NCI-H1105 treated with DMSO at 0.1 percent for 48 hours (cell line): ENCODE measurements around the gene XYLT1.
A peak's percentile ranks its signal among the peaks of the same experiment; 100 is the strongest.

ENCODE experiments used
- DNase-seq: peaks from one replicate; lab custom pipeline; 2025; lab: John Stamatoyannopoulos, UW

XYLT1 gene

DNA sequence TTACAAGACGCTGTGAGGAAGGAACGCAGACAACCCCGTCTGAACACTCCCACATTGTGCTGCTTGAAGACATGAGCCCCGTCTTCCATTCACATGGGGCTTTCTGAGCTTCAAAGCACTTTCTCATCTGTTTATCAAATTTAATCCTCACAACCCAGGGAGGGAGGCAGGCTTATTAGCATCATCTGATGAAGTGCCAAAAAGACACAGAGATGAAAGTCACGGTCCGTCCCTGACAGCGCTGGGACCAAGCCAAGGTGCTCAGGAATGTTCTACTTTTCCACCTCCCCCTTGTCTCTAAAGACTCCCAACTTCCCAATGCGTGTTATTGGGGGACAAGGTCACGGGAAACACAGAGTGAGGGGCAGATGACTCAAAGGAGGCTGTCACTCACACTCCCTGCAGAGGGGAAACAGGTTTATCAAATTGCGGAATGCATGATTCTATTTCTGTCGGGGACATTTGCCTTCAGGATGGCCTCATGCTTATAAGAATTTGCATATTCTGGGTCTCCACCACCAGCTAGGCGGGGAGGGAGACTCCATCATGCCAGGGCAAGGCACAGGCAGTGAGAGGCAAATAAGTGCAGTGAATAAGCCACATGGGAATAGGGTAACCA lies 10.7 kb downstream of the XYLT1 start:
- no peak for DNase-seq

DNA sequence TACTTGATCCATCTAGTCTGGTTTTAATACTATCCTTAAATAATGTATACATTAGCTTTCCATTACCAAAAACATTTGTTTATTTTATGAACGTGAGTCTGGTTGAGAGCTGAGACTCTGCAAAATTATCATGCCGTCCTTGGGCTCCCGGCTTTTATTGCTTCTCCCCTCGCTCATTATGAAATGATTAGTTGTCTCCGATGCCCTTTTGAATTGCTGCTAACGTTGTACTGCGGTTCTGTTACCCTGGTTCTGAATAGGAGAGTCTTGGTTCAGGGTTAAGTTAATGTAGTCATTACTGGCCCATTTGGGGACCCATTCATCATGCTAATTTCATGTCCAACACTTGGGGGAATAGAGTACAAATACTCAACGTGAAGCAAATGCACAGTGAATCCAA lies 12.8 kb downstream of the XYLT1 start:
- no peak for DNase-seq

DNA sequence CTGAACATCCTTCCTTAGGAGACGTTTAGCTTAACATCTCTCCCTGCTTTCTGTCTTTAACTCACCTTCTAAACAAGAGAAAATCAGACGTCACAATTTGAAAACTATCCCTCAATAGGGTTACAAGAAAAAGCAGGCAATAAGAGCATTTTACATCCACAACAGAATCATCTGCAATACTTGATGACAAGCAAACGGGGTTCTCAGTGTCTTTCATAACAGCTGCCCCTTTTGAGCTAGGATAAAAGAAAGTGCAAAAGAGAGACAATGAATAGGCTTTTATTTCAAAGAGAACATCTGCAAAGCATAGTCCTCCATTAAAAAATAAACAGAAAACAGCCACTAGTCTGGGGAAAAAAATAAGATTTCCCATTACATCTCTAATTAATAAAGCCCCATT lies 13.2 kb downstream of the XYLT1 start:
- no peak for DNase-seq

- DNase-seq = peak; percentile 3
Measured at GRCh38 chr16:17454162-17454730, 16.5 kb downstream of the XYLT1 start.

- peak; percentile 58 for DNase-seq
Measured at GRCh38 chr16:17453364-17454038, 17.3 kb downstream of the XYLT1 start.

DNA sequence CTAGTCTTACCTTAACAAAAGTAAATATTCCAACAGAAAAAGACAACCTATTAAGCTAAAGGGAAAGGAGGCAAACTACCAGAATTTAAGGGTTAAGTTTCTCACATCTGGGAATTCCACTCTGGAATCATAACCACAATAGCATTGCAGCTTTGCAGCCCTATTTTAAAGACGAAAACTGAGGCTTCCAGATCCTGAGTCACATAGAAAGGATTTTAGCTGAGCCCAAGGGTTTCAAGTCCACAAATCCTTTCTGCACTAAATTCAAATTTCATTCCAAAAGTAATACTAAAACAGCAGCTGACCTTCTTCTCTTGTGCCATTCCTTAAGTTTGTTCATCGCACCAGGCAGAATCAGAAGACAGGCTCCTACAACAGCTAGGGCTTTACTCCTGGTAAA lies 17.8 kb downstream of the XYLT1 start:
- no peak for DNase-seq

GRCh38 chr16:17451843-17452242 lies 18.9 kb downstream of the XYLT1 start:
- no peak for DNase-seq

- DNase-seq = no peak
Measured at GRCh38 chr16:17450291-17450690, 20.5 kb downstream of the XYLT1 start.

- DNase-seq = no peak
Measured at GRCh38 chr16:17448640-17449638, 21.8 kb downstream of the XYLT1 start.

DNA sequence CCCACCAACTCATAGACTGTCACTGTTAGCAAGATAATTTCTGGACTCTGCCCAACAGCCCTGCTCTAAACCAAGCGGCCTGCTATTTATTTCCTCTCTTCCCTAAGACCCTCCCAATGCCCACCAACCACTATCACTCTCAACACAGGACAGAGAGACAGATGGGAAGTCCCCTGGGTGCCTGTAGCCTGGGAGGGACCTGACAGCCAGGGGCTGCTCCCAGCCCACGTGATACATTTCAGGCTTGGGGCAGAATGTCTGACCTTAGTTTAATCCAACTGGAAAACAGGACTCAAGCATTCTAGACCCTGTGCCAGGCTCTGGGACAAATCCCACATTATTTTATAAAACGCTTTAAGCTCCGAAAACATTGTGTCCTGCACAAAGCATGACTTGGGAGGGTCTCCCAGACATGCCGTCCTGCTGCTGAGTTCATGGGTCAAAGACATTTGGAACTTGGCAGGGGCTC lies 23.6 kb downstream of the XYLT1 start:
- DNase-seq = no peak

- no peak for DNase-seq
Measured at GRCh38 chr16:17446661-17447060, 24.1 kb downstream of the XYLT1 start.

- no peak for DNase-seq
Measured at GRCh38 chr16:17445421-17445820, 25.3 kb downstream of the XYLT1 start.

DNA sequence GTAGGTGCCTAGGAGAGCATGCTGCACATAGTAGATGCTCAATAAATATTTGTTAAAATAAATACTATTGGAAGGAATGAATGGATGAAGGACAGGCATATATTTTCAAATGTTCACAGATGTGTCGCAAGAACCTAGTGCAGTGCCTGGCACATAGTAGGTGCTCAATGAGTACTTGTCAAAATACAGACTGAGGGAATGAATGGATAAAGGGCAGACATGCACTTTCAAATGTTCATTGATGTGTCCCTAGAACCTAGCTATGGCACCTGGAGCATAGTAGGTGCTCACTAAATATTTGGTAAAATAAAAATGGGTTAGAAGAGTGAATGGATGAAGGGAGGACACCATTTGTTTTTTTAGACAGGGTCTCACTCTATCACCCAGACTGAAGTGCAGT lies 26.1 kb downstream of the XYLT1 start:
- DNase-seq = no peak

GRCh38 chr16:17440131-17440530 lies 30.6 kb downstream of the XYLT1 start:
- DNase-seq = no peak

DNA sequence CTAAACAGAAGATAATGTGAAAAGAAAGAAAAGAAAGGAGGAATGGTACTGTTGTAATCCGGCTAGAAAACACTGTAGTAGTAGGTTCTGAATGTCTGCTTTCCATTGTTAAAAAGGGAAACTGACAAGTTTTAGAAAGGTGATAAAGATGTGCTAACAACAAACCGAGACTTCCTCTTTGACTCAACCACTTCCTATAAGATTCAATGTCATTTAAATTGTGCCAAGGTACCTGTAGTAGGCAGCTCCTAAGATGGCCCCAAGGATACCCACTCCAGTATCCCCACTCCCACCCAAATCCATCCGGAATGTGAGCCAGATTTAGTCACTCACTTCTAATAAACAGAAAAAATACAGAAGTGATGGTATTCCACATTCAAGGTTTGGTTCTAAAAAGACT lies 31.2 kb downstream of the XYLT1 start:
- DNase-seq = no peak

- no peak for DNase-seq
Measured at GRCh38 chr16:17437981-17438380, 32.8 kb downstream of the XYLT1 start.

DNA sequence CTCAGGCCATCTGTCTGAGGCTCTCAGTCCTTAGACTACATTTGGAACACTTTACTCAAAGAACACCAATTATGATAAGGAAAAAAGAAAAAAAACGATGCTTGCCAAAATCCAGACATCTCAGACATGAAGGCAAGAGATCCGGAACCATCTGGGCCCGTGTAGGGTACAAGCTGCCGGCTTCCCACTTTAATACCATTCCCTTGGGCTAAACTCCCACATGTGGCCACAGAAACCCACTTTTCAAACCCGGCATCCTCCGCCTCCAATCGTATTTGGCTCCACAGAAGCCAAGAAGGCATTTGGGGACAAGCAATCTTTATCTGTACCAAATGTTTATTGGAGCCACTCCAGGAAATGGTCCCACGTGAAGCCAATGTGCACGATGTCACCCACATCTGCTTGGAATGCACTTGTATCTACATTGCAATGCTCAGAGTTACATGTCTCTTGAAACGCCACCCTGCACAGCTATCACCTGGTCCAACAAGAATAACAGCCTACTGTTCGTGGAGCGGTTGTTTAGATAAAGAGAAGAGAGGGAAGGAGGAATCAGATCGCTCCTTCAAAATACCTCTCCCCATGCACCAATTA lies 33.5 kb downstream of the XYLT1 start:
- no peak for DNase-seq

- no peak for DNase-seq
Measured at GRCh38 chr16:17435318-17435717, 35.4 kb downstream of the XYLT1 start.

- no peak for DNase-seq
Measured at GRCh38 chr16:17433577-17434451, 36.9 kb downstream of the XYLT1 start.

DNA sequence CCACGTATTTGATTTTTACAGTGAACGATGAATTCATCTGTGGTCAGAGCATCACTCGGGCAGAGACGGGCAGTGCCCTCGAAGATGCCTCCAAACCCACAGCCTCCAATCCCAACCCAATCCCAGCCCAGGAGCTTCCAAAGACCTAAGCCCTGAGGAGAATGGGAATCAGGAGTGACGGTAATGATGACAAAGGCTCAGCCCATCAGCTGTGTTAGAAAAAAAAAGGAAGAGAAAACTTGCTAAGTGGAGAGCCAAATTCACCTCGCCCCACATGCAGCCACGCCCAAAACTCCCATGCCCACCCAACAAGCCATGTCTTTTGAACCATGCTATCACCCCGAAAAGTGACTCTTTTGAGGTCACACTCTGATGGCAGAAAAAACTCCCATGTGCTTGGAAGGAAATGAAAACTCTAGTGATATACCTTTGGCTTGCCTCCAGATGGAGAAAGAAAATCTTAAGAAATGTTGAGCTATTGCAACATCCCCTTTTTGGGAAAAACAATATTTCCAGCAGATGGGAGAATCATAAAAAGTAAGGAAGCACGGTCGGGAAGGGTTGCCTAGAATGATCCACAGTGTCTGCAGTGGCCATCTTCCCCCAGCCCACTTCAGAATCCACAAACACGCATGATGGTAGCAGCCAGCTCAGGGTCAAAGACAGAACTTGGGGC lies 37.7 kb downstream of the XYLT1 start:
- DNase-seq = no peak
